ENCODE measurements around the gene ZFP3. TPM values are rescaled to one million over a fixed set of nuclear protein-coding genes. Genes with fewer than 3 reads are reported as not detected.
"Not testable (repeated sequence)": the region's sequence is repeated elsewhere in the genome, so short reads cannot be mapped to it uniquely, and the experiment has no call there.

The ZFP3 gene
- total RNA-seq, 1 donor from 2014 or later = 4.9 TPM

DNA sequence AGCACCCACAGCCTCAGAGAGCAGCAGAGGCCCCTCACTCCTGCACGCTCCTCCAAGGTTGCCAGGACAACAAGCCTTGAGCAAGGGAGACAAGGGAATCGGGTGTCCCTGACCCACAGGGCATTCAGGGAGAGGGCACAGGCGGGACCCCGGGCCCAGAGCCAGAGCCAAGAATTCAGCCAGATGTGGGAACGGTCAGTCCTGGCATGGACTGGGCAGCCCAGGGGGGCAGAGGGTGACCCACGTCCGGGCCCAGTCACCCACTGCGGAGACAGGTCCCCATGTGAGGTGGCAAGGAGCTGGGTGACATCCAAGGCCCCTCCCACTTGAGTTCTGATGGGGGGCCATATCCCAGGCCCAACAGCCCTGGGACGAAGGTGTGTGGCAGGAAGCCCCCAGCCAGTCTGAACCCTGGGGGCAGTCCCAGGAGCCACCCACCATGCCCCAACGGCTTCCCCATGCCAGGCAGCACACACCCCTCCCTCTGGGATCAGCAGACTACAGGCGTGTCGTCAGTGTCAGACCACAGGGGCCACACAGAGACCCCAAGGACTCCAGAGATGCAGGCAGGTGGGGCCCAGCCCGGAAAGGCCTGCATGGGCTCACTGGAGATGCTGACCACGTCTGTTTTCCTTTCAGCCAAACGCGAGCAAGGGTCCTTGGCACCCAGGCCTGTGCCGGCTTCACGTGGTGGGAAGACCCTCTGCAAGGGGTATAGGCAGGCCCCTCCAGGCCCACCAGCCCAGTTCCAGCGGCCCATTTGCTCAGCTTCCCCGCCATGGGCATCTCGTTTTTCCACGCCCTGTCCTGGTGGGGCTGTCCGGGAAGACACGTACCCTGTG lies 60.6 kb downstream of the ZFP3 start:
- no peak for DNase-seq (ENCODE audit: low read depth)

DNA sequence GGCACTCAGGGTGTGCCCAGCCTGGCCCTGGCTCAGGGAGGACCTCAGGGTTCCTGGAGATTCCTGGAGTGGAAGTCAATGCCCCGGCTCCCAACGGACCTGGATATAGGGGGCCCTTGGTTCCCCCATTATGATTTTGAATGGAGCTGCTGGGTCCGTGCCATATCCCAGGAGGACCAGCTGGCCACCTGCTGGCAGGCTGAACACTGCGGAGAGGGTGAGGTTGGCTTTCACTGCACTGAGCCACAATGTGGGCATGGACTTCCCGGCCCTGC lies 61.1 kb downstream of the ZFP3 start:
- DNase-seq (ENCODE audit: low read depth) = no peak

DNA sequence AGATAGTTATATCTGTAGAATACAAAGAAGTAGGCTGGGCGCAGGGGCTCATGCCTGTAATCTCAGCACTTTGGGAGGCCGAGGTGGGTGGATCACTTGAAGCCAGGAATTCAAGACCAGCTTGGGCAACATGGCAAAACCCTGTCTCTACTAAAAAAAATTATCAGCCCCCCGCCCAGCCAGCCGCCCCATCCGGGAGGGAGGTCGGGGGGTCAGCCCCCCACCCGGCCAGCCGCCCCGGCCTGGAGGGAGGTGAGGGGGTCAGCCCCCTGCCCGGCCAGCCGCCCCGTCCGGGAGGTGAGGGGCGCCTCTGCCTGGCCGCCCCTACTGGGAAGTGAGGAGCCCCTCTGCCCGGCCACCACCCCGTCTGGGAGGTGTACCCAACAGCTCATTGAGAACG lies 64.6 kb downstream of the ZFP3 start:
- DNase-seq (ENCODE audit: low read depth) = not testable (repeated sequence)

Other genes with a start within 250 kb of the ZFP3 start
- 20.8 and 84.6 TPM in 2 replicates for gene MINK1, start 245.1 kb upstream of the ZFP3 start, total RNA-seq
- gene C17orf107, start 178.9 kb upstream of the ZFP3 start, total RNA-seq = 1.7 and 4.2 TPM in 2 replicates
- gene CHRNE, start 175.4 kb upstream of the ZFP3 start, total RNA-seq = 0.25 and 0.35 TPM in 2 replicates
- not detected in 2 replicates for gene GP1BA, start 146.2 kb upstream of the ZFP3 start, total RNA-seq
- 40.1 and 56.2 TPM in 2 replicates for gene SLC25A11, start 138.4 kb upstream of the ZFP3 start, total RNA-seq
- 16.1 and 43.6 TPM in 2 replicates for gene RNF167, start 138.2 kb upstream of the ZFP3 start, total RNA-seq
- 549 and 701 TPM in 2 replicates for gene PFN1, start 129.9 kb upstream of the ZFP3 start, total RNA-seq
- gene ENO3, start 127.3 kb upstream of the ZFP3 start, total RNA-seq = 5.3 and 6.6 TPM in 2 replicates
- gene SPAG7, start 110.7 kb upstream of the ZFP3 start, total RNA-seq = 45.7 and 66.5 TPM in 2 replicates
- gene CAMTA2, start 90.8 kb upstream of the ZFP3 start, total RNA-seq = 0.87 and 37.9 TPM in 2 replicates
- gene INCA1, start 80.9 kb upstream of the ZFP3 start, total RNA-seq = 0.40 and 0.69 TPM in 2 replicates
- 116 and 142 TPM in 2 replicates for gene KIF1C, start 80.5 kb upstream of the ZFP3 start, total RNA-seq
- 0.52 and 0.55 TPM in 2 replicates for gene SLC52A1, start 43.0 kb upstream of the ZFP3 start, total RNA-seq
- gene ZNF232, start 33.4 kb downstream of the ZFP3 start, total RNA-seq = 8.8 and 10.4 TPM in 2 replicates
- gene USP6, start 37.6 kb downstream of the ZFP3 start, total RNA-seq = 0.55 TPM in 1 of 2 replicates, not detected in the other
- 5.4 and 11.1 TPM in 2 replicates for gene ZNF594, start 113.4 kb downstream of the ZFP3 start, total RNA-seq
- not detected in 2 replicates for gene SCIMP, start 156.4 kb downstream of the ZFP3 start, total RNA-seq
- 39.8 and 77.1 TPM in 2 replicates for gene RABEP1, start 203.8 kb downstream of the ZFP3 start, total RNA-seq

Data from renal cortical epithelial cell (primary cell).